RWPE2 (cell line): ENCODE results near the gene DPYSL4.

Source experiments
- ATAC-seq: fragments of 200-7000 bp; cut with Tn5 transposase; 3 replicates; pipeline ENCODE4 v1.9.1; 2021; ENCODE audit warnings: low read depth
- DNase-seq: peaks from one replicate; pipeline ENCODE4 v3.0.0-alpha.2; 2020; ENCODE audit warnings: low spot score
- H3K27ac ChIP-seq: fragments of 450-650 bp; 2 replicates; pipeline ENCODE4 v1.5.1; 2017; ENCODE audit warnings: mild to moderate bottlenecking; ENCODE audit not compliant: poor library complexity, severe bottlenecking
- H3K27me3 ChIP-seq: fragments of 250-450 bp; sonication (Bioruptor Pico); 2 replicates; pipeline ENCODE4 v1.5.1; 2021; ENCODE audit warnings: mild to moderate bottlenecking, moderate library complexity; ENCODE audit not compliant: insufficient read depth, poor library complexity, severe bottlenecking
- H3K36me3 ChIP-seq: fragments of 250-450 bp; sonication (Bioruptor Pico); 2 replicates; pipeline ENCODE4 v1.5.1; 2020; ENCODE audit warnings: low read depth, mild to moderate bottlenecking, moderate library complexity
- H3K4me1 ChIP-seq: fragments of 250-450 bp; sonication (Bioruptor Pico); 2 replicates; pipeline ENCODE4 v1.5.1; 2021; ENCODE audit warnings: mild to moderate bottlenecking, moderate library complexity; ENCODE audit not compliant: insufficient read depth, poor library complexity, severe bottlenecking
- H3K4me3 ChIP-seq: fragments of 250-450 bp; sonication (Bioruptor Pico); 2 replicates; pipeline ENCODE4 v1.5.1; 2021; ENCODE audit warnings: mild to moderate bottlenecking, moderate library complexity; ENCODE audit not compliant: severe bottlenecking
- H3K9me3 ChIP-seq: fragments of 250-450 bp; sonication (Bioruptor Pico); 2 replicates; pipeline ENCODE4 v1.5.1; 2021; ENCODE audit warnings: mild to moderate bottlenecking, moderate library complexity; ENCODE audit not compliant: severe bottlenecking
- CTCF ChIP-seq: fragments of 450-650 bp; IDR thresholded peaks from one replicate; pipeline ENCODE4 v1.5.1; 2017; ENCODE audit warnings: mild to moderate bottlenecking, moderate library complexity; ENCODE audit not compliant: poor library complexity, severe bottlenecking

DPYSL4 gene

GRCh38 chr10:132186488-132187429 is at the start of gene DPYSL4:
Gene DPYSL4, plus strand, starts transcription at chr10:132186948. Its CDS starts 116 bp downstream, at chr10:132187064.
- Histone ChIP-seq H3K4me1 (no peaks in the 10 kb centered on the region), H3K9me3 (no peaks in the 10 kb centered on the region), H3K36me3 (no peaks in the 10 kb centered on the region), H3K27me3 (peaks cover 59% of the 10 kb centered on the region), H3K27ac (no peak within 1 kb of the TSS), H3K4me3 (peak within 1 kb of the TSS; percentile 30)
- TF ChIP-seq CTCF: no peak
- no peak for DNase-seq
- ATAC-seq: peak; percentile 35; the same call in 2 of the 3 replicates

- Histone ChIP-seq H3K27ac (no peak overlapping the region), H3K9me3 (no peaks in the 10 kb centered on the region), H3K4me3 (no peak overlapping the region), H3K27me3 (no peaks in the 10 kb centered on the region), H3K36me3 (no peaks in the 10 kb centered on the region), H3K4me1 (no peaks in the 10 kb centered on the region)
- no peak for TF ChIP-seq CTCF
- peak; percentile 44 for DNase-seq
- no peak for ATAC-seq
Measured at GRCh38 chr10:132137111-132138072, 49.4 kb upstream of the DPYSL4 start.

GRCh38 chr10:132138133-132138532 is 48.6 kb upstream of the DPYSL4 start:
- Histone ChIP-seq H3K36me3 (no peaks in the 10 kb centered on the region), H3K27ac (no peak overlapping the region), H3K4me3 (no peak overlapping the region), H3K9me3 (no peaks in the 10 kb centered on the region), H3K4me1 (no peaks in the 10 kb centered on the region), H3K27me3 (no peaks in the 10 kb centered on the region)
- ATAC-seq: no peak
- peak; percentile 45 for DNase-seq
- TF ChIP-seq CTCF: no peak

- Histone ChIP-seq H3K27ac (no peak overlapping the region), H3K4me3 (no peak overlapping the region), H3K9me3 (no peaks in the 10 kb centered on the region), H3K4me1 (no peaks in the 10 kb centered on the region), H3K27me3 (no peaks in the 10 kb centered on the region), H3K36me3 (no peaks in the 10 kb centered on the region)
- no peak for TF ChIP-seq CTCF
- no peak for DNase-seq
- no peak for ATAC-seq
Measured at GRCh38 chr10:132138596-132138995, 48.2 kb upstream of the DPYSL4 start.
